D341Med (cell line): Measurements from ENCODE around the gene RABL6.
"Not testable (repeated sequence)": the region's sequence is repeated elsewhere in the genome, so short reads cannot be mapped to it uniquely, and the experiment has no call there.

Source experiments
- DNase-seq: peaks from one replicate; pipeline ENCODE4 v3.0.0; 2012; ENCODE audit warnings: low spot score

The RABL6 gene

DNA sequence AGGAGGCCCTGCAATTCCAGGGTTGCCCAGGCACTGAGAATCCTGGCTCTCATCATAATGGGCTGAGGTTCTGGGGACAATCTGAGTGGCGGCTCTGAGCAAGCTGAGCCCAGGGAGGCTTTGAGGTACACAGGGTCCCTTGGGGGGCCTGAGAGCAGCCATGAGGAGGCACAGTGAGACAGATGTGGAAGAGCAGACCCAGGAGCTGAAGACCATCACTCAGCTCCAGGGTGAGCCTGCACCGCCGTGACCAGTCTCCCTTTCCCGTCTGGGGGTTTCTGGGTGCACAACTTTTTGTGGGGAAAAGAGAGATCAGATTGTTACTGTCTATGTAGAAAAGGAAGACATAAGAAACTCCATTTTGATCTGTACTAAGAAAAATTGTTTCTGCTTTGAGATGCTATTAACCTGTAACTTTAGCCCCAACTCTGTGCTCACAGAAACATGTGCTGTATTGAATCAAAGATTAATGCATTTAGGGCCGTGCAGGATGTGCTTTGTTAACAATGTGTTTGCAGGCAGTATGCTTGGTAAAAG, 11.4 kb upstream of the RABL6 start, which contains the start of gene CCDC183:
CCDC183 (plus strand) TSS at position 101 of the 537 bp plus-strand sequence; CDS start at position 161, 60 bp downstream.
- DNase-seq: no peak

GRCh38 chr9:136796775-136797347, 10.9 kb upstream of the RABL6 start:
- not testable (repeated sequence) for DNase-seq

- DNase-seq: no peak
These were observed 9.1 kb upstream of the RABL6 start for GRCh38 chr9:136798708-136799078.

DNA sequence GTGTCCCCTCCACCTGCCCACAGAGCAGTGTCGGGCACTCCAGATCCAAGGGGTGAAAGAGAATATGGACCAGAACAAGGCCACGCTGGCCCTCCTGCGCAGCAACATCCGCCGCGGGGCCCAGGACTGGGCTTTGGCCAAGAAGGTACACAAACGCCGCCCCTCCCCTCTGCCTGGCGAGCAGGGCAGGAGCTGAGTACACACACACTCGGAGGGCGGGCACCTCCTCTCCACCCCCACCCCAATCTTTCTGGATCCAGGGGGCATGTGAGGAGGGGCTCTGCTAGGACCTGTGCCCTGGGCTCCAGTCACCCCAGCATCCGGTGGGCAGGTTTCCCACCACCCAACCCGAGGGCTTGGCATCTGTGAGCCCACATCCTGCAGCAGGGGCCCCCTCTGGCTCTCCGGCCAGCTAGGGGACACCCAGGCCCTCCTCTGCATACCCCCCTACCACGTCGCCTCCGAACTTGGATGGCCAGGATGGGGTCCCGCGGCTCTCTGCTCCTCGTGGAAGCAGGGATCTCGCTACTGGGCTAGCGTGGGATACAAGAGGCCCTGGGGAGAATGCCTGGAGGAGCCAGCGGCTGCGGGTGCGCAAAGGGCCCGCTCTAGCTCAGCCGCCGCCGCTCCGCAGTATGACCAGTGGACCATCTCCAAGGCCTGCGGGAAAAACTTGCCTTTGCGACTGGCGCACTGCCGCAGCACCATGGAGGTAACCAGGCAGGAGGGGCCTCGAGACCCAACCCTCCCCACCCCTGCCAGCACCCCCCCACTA, 8.5 kb upstream of the RABL6 start:
- no peak for DNase-seq

GRCh38 chr9:136799854-136800657, 7.7 kb upstream of the RABL6 start:
- peak; percentile 93 for DNase-seq

DNA sequence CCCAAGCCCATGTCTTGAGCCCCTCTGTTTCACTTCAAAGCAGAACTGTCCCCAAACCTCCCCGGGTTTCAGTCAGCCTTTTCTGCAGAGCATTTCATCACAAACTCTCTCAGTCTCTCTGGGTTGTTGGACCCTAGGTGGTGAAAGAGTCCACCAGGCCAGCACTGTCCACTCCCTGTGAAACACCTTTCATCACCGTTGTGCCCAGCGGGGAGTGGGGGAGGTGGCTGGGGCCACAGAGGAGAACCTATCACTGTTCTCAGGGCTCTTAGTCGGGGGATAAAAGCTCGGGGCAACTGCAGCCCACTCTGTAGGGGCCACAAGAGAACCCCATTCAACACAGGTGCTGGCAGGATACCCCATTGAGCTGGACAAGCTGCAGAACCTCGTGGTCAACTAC, 5.4 kb upstream of the RABL6 start:
- no peak for DNase-seq

GRCh38 chr9:136803009-136803550, 4.7 kb upstream of the RABL6 start:
- not testable (repeated sequence) for DNase-seq

GRCh38 chr9:136803551-136804508, 3.9 kb upstream of the RABL6 start:
- no peak for DNase-seq

- no peak for DNase-seq
These were observed 3.1 kb upstream of the RABL6 start for GRCh38 chr9:136804509-136805206.

- no peak for DNase-seq
These were observed 2.5 kb upstream of the RABL6 start for GRCh38 chr9:136805207-136805740.

GRCh38 chr9:136806067-136806466, 1.7 kb upstream of the RABL6 start:
- DNase-seq: no peak

GRCh38 chr9:136806631-136807201, 1.0 kb upstream of the RABL6 start:
- no peak for DNase-seq

GRCh38 chr9:136808075-136808805, 492 bp downstream of the RABL6 start:
- DNase-seq: peak; percentile 76

DNA sequence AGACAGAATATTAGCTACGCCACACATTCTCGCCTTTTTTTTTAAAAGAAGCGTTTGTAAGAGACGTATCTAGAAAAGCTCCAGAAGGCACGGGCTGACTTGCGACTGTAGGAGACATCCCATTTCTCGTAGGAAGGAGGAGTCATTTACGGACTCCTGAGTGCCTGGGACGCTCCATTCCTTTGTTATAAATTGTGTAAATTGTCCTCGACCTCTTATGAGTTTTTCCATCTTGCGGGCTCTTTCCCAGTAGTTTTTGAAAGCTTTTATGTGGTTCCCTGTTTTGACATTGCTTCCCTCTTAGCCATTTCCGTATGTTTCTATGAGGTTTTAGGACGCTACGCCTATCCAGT, 1.0 kb downstream of the RABL6 start:
- DNase-seq: no peak

DNA sequence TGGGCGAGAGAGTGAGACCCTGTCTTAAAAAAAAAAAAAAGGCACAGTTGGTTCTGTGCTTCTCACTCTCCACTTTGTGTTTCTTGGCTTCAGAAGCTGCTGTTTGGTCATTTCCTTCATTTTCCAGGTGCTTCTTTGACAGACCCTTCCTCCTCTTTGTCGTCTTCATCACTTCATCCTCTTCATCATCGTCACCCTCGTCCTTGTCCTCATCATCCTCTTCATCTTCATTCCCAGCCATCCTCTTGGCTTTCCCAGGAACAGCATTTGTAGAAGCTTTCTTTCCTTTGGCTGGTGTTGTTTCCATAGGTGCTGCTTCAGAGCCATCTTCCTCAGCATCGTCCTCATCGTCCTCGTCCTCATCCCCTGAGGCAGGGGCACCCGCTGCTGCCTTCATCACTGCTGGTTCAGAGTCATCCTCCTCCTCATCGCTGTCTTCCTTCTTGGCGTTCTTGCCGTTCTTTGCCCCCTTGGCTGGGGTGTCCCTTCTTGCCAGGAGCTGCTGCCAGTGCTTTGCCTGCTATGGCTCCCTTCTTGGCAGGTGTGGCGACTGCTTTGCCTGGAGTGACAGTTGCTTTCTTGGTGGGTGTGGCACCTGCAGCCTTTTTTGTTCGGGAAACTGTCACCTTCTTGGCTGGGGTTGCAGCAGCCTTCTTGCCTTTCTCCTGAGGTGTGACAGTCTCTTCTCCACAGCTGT, 7.1 kb downstream of the RABL6 start:
- DNase-seq: no peak

DNA sequence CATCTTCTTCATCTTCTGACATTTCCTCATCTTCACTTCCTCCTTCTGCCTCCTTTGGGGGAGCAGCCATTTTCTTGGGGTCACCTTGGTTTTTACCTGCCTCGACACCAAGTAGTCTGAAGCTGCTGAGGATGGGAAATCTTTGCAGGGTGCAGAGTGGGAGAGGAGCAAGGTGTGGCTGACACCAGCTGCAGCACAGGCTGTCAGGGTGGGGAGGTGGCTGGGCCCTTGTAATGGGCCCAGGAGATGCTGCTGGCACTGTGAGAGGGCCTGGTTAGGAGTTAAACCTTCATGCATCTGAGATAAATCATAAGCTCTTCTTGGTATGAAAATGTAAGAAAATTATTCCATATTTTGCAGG, 7.7 kb downstream of the RABL6 start:
- no peak for DNase-seq

DNA sequence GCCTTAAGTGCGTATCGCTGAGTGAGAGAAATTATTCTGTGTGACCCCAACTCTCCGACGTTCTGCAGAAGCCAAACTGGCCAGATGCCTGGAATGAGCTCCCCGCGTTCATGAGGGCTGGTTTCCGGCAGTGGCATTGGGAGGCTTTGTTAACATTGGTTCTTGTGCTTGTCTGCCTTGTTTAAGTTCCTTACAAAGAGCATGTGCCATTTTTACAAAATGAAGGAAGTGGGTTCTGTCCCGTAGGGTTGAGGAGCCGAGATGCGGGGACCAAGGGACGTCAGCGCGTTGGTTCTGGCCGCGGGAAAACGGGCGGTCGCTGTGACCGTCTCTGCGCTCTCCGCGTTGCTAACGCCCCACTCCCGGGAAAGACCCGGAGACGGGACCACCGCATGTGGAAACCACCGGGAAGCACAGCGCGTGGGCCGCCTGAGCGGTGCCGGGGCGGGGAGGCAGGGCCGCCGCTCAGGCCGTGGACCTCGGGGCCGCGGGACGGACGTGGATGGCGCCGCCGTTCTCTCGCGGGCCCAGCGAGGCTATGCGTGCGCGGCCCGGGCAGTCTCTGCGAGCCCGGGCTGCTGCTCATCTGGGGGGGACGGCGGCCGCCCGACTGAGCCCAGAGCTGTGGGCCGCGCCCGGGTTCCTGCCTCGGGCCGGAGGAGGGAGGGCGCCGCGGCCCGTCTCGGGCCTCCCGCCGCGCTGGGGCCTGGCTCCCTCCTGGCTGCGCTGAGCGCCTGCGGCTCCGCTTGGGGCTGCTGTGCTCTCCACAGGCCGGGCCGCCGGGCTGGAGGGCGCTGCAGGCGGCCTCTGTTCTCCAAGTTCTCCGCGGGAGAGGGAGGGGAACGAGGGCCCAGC, 13.4 kb downstream of the RABL6 start:
- no peak for DNase-seq
